Neural cell (in vitro differentiated cells): ENCODE measurements around the gene PJA1. TPM values are rescaled to one million over a fixed set of nuclear protein-coding genes. Genes with fewer than 3 reads are reported as not detected.

ENCODE experiments used
- H2AFZ ChIP-seq: fragments of 200-600, 300-800 bp; sonication (generic), shearing (Covaris generic); 2 replicates; pipeline ENCODE4 v1.6.0; 2014; ENCODE audit warnings: low read depth, mild to moderate bottlenecking, antibody characterized with exemption, low read length, moderate library complexity
- H3F3A ChIP-seq: fragments of 200-600 bp; shearing (Covaris generic); 2 replicates; pipeline ENCODE4 v1.6.1; 2016; ENCODE audit warnings: mild to moderate bottlenecking, moderate library complexity, mixed read lengths, antibody characterized with exemption, low read length; ENCODE audit not compliant: insufficient read depth, poor library complexity, severe bottlenecking
- H3K27ac ChIP-seq: fragments of 200-600, 300-800 bp; sonication (generic), shearing (Covaris generic); 2 replicates; pipeline ENCODE4 v1.5.1; 2014; ENCODE audit warnings: mild to moderate bottlenecking, low read length, moderate library complexity
- H3K27me3 ChIP-seq: fragments of 300-800, 200-600 bp; sonication (generic), shearing (Covaris generic); 2 replicates; pipeline ENCODE4 v1.6.0; 2014; ENCODE audit warnings: mild to moderate bottlenecking, low read depth, low read length, moderate library complexity; ENCODE audit not compliant: insufficient read depth
- H3K36me3 ChIP-seq: fragments of 300-800, 200-600 bp; sonication (generic), shearing (Covaris generic); 2 replicates; pipeline ENCODE4 v1.5.1; 2014; ENCODE audit warnings: mild to moderate bottlenecking, antibody characterized with exemption, low read length, moderate library complexity; ENCODE audit not compliant: insufficient read depth
- H3K4me2 ChIP-seq: fragments of 300-800, 200-600 bp; sonication (generic), shearing (Covaris generic); 2 replicates; pipeline ENCODE4 v1.6.0; 2014; ENCODE audit warnings: mild to moderate bottlenecking, low read length
- H3K4me3 ChIP-seq: fragments of 300-800, 200-600 bp; sonication (generic), shearing (Covaris generic); 2 replicates; pipeline ENCODE4 v1.5.1; 2014; ENCODE audit warnings: mild to moderate bottlenecking, low read length, moderate library complexity
- H3K79me2 ChIP-seq: fragments of 200-600 bp; shearing (Covaris generic); replicated peaks from 2 replicates; pipeline ENCODE4 v1.6.0; 2014; ENCODE audit warnings: mild to moderate bottlenecking, low read length, moderate library complexity; ENCODE audit not compliant: insufficient read depth
- H3K9ac ChIP-seq: fragments of 300-800, 200-600 bp; sonication (generic), shearing (Covaris generic); 2 replicates; pipeline ENCODE4 v1.6.1; 2016; ENCODE audit warnings: mild to moderate bottlenecking, low read length, mixed read lengths
- H3K9me2 ChIP-seq: fragments of 200-600 bp; shearing (Covaris generic); 2 replicates; pipeline ENCODE4 v1.6.1; 2016; ENCODE audit warnings: mild to moderate bottlenecking, low read length, mixed read lengths; ENCODE audit not compliant: insufficient read depth
- H3K9me3 ChIP-seq: fragments of 200-600, 300-800 bp; sonication (generic), shearing (Covaris generic); 2 replicates; pipeline ENCODE4 v1.6.1; 2016; ENCODE audit warnings: mild to moderate bottlenecking, mixed run types, low read length, moderate library complexity, mixed read lengths
- H4K20me1 ChIP-seq: fragments of 200-600 bp; shearing (Covaris generic); 2 replicates; pipeline ENCODE4 v1.6.1; 2016; ENCODE audit warnings: mild to moderate bottlenecking, mixed run types; ENCODE audit not compliant: insufficient read depth
- CTCF ChIP-seq: fragments of 450-650 bp; IDR thresholded peaks from 2 replicates; pipeline ENCODE4 v1.5.1; 2014; ENCODE audit warnings: antibody characterized with exemption, mild to moderate bottlenecking, moderate library complexity; ENCODE audit not compliant: poor library complexity, severe bottlenecking
- EP300 ChIP-seq: fragments of 450-650 bp; conservative IDR thresholded peaks from 2 replicates; pipeline ENCODE4 v1.6.1; 2014; ENCODE audit warnings: antibody characterized with exemption, mild to moderate bottlenecking, moderate library complexity; ENCODE audit not compliant: poor library complexity, severe bottlenecking
- EZH2 ChIP-seq: fragments of 200-600, 300-800 bp; shearing (Covaris generic), sonication (generic); IDR thresholded peaks from 2 replicates; pipeline ENCODE4 v1.6.1; 2014; ENCODE audit warnings: antibody characterized with exemption, low read length, borderline replicate concordance, mild to moderate bottlenecking; ENCODE audit not compliant: insufficient read depth, poor library complexity, severe bottlenecking
- MXI1 ChIP-seq: fragments of 450-650 bp; conservative IDR thresholded peaks from 2 replicates; pipeline ENCODE4 v1.6.1; 2014; ENCODE audit warnings: antibody characterized with exemption, mild to moderate bottlenecking; ENCODE audit not compliant: poor library complexity, severe bottlenecking
- POLR2AphosphoS5 ChIP-seq: IDR thresholded peaks from 2 replicates; pipeline ENCODE4 v1.6.1; 2012
- RAD21 ChIP-seq: fragments of 450-650 bp; conservative IDR thresholded peaks from 2 replicates; pipeline ENCODE4 v1.6.1; 2014; ENCODE audit warnings: antibody characterized with exemption, mild to moderate bottlenecking, moderate library complexity
- SMC3 ChIP-seq: fragments of 450-650 bp; conservative IDR thresholded peaks from 2 replicates; pipeline ENCODE4 v1.6.1; 2014; ENCODE audit warnings: antibody characterized with exemption, mild to moderate bottlenecking, moderate library complexity; ENCODE audit not compliant: poor library complexity
- TAF1 ChIP-seq: IDR thresholded peaks from 2 replicates; pipeline ENCODE4 v1.6.1; 2012; ENCODE audit warnings: low read depth
- polyA plus RNA-seq: library from polyadenylated mRNA; depleted of rRNA; stranded (reverse); fragments of >200 nt; gene quantifications from 2 replicates; pipeline ENCODE4 v1.2.3, GENCODE V29; 2014
- TF ChIP-seq, protein P1 (sequence below): IDR thresholded peaks from 2 replicates; pipeline ENCODE4 v1.6.1; 2012; ENCODE audit warnings: borderline replicate concordance

The PJA1 gene
- polyA plus RNA-seq, 1 donor from 2014 or later: 214 TPM

DNA sequence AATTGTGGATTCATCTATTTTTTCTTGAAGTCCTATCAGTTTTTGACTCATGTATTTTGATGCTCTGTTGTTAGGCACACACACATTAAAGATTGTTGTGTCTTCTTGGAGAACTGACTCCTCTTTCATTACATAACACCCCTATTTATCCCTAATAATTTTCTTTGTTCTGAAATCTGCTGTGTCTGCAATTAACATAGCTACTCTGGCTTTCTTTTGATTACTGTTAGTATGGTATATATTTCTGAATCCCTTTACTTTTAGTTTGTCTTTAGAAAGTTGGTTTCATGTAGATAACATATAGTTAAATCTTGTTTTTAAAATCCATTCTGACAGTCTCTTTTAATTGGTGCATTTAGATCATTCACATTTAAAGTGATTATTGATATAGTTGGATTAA lies 5.1 kb upstream of the PJA1 start:
- Histone ChIP-seq H2AFZ (no peak overlapping the region), H3K4me2 (no peak overlapping the region), H4K20me1 (no peaks in the 10 kb centered on the region)

GRCh38 chrX:69163936-69164741 lies 1.1 kb downstream of the PJA1 start:
- no peak overlapping the region for H2AFZ ChIP-seq
- no peaks in the 10 kb centered on the region for H3K9me2 ChIP-seq
- H3K79me2 ChIP-seq: peaks cover 29% of the 10 kb centered on the region
- H3K4me2 ChIP-seq: peak overlapping the region; percentile 48
- no peaks in the 10 kb centered on the region for H3K27me3 ChIP-seq
- peak overlapping the region; percentile 89 for H3K9ac ChIP-seq
- no peaks in the 10 kb centered on the region for H3K36me3 ChIP-seq
- H3K27ac ChIP-seq: peak overlapping the region; percentile 88
- H3K9me3 ChIP-seq: no peaks in the 10 kb centered on the region
- H4K20me1 ChIP-seq: no peaks in the 10 kb centered on the region
- H3K4me3 ChIP-seq: peak overlapping the region; percentile 82
- no peaks in the 10 kb centered on the region for H3F3A ChIP-seq
- no peak for TF ChIP-seq EZH2
- TF ChIP-seq CTCF: no peak
- TF ChIP-seq RAD21: no peak
- peak; percentile 63 for TF ChIP-seq MXI1
- TF ChIP-seq POLR2AphosphoS5: peak; percentile 5
- TF ChIP-seq, protein P1, sequence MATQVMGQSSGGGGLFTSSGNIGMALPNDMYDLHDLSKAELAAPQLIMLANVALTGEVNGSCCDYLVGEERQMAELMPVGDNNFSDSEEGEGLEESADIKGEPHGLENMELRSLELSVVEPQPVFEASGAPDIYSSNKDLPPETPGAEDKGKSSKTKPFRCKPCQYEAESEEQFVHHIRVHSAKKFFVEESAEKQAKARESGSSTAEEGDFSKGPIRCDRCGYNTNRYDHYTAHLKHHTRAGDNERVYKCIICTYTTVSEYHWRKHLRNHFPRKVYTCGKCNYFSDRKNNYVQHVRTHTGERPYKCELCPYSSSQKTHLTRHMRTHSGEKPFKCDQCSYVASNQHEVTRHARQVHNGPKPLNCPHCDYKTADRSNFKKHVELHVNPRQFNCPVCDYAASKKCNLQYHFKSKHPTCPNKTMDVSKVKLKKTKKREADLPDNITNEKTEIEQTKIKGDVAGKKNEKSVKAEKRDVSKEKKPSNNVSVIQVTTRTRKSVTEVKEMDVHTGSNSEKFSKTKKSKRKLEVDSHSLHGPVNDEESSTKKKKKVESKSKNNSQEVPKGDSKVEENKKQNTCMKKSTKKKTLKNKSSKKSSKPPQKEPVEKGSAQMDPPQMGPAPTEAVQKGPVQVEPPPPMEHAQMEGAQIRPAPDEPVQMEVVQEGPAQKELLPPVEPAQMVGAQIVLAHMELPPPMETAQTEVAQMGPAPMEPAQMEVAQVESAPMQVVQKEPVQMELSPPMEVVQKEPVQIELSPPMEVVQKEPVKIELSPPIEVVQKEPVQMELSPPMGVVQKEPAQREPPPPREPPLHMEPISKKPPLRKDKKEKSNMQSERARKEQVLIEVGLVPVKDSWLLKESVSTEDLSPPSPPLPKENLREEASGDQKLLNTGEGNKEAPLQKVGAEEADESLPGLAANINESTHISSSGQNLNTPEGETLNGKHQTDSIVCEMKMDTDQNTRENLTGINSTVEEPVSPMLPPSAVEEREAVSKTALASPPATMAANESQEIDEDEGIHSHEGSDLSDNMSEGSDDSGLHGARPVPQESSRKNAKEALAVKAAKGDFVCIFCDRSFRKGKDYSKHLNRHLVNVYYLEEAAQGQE: no peak
- TF ChIP-seq SMC3: no peak

More for the DNA sequence above, 5.1 kb upstream of the PJA1 start:
- Histone ChIP-seq H3K27me3 (no peaks in the 10 kb centered on the region), H3F3A (no peaks in the 10 kb centered on the region), H3K79me2 (peaks cover 13% of the 10 kb centered on the region), H3K36me3 (no peaks in the 10 kb centered on the region), H3K9me2 (no peaks in the 10 kb centered on the region), H3K9ac (no peak overlapping the region), H3K4me3 (no peak overlapping the region), H3K27ac (no peak overlapping the region), H3K9me3 (no peaks in the 10 kb centered on the region)
- no peak for TF ChIP-seq MXI1
- TF ChIP-seq EP300: no peak
- no peak for TF ChIP-seq TAF1
- no peak for TF ChIP-seq SMC3
- TF ChIP-seq, protein P1: no peak
- TF ChIP-seq RAD21: no peak
- TF ChIP-seq CTCF: no peak
- no peak for TF ChIP-seq EZH2
- no peak for TF ChIP-seq POLR2AphosphoS5
